Measurements from ENCODE around the gene JDP2. TPM values are rescaled to one million over a fixed set of nuclear protein-coding genes. Genes with fewer than 3 reads are reported as not detected.
A peak's percentile ranks its signal among the peaks of the same experiment; 100 is the strongest.

Gene JDP2
- total RNA-seq, 2 donors from 2014 or later = 81.8 to 100 TPM

DNA sequence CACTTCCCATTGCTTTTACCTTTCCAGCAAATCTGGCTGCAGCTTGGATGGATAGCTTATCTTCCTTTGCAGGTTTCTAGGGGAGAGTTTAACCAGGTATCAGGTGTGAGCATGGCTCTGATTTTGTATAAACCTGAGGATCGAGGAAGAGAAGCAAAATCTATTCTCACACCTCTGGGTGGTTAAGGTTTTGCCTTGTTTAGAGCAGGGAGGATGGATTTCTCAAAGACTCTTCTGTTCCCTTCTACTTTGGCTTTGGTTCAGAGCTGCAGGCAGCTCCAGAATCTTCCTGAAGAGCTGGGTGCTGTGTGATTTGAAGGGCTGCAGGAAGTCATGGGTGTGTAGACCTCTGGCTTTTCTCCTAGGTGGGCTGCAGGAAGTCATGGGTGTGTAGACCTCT lies 1.7 kb downstream of the JDP2 start:
- H3K4me1 ChIP-seq (ENCODE audit: control insufficient read depth in 1 of 2, low read depth in 2 of 2) = peaks cover 23 to 40% of the 10 kb centered on the region in 2 donors
- H3K27ac ChIP-seq = peak overlapping the region; percentile 55 to 61

DNA sequence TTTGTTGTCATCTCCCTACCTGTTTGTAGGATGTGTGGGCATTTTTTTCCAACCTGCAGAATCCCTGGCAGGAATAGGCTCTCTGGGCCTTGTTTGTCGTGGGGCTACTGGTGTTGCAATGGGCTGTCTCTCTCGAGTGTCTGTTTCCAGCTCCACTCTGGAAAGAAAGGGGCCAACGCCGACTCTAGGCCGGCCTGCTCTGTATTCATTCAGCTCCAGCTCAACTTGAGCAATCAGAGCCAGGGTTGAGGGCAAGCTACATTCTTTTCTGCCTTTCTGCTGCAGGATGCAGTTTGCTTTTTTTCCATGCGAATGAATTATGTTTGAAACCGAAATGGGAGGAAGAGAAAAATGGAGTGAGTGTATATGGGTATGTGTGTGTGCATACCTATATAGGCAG lies 2.3 kb downstream of the JDP2 start:
- no peaks in the 10 kb centered on the region for H3K27me3 ChIP-seq (replicated peaks; ENCODE audit: insufficient read depth)
- peaks cover 13% of the 10 kb centered on the region for H3K36me3 ChIP-seq
- DNase-seq (ENCODE audit: low spot score) (no peak), ATAC-seq (ENCODE audit: insufficient number of reproducible peaks, low FRiP score, low read depth) (no peak)
- no peaks in the 10 kb centered on the region for H3K9me3 ChIP-seq
- H3K4me1 ChIP-seq (ENCODE audit: control insufficient read depth in 1 of 2, low read depth in 2 of 2) = peaks cover 23 to 40% of the 10 kb centered on the region in 2 donors
- peak overlapping the region; percentile 95 for H3K4me3 ChIP-seq
- TF ChIP-seq, protein P1, sequence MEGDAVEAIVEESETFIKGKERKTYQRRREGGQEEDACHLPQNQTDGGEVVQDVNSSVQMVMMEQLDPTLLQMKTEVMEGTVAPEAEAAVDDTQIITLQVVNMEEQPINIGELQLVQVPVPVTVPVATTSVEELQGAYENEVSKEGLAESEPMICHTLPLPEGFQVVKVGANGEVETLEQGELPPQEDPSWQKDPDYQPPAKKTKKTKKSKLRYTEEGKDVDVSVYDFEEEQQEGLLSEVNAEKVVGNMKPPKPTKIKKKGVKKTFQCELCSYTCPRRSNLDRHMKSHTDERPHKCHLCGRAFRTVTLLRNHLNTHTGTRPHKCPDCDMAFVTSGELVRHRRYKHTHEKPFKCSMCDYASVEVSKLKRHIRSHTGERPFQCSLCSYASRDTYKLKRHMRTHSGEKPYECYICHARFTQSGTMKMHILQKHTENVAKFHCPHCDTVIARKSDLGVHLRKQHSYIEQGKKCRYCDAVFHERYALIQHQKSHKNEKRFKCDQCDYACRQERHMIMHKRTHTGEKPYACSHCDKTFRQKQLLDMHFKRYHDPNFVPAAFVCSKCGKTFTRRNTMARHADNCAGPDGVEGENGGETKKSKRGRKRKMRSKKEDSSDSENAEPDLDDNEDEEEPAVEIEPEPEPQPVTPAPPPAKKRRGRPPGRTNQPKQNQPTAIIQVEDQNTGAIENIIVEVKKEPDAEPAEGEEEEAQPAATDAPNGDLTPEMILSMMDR (IDR thresholded peaks at IDR 0.05) = no peak
- peak overlapping the region in 1 of 2 donors; percentile 61 for H3K27ac ChIP-seq

More for the DNA sequence above, 1.7 kb downstream of the JDP2 start:
- H3K27me3 ChIP-seq (replicated peaks; ENCODE audit: insufficient read depth) = no peaks in the 10 kb centered on the region
- DNase-seq (ENCODE audit: low spot score) = no peak
- peak overlapping the region; percentile 95 for H3K4me3 ChIP-seq
- no peaks in the 10 kb centered on the region for H3K9me3 ChIP-seq
- no peak for ATAC-seq (ENCODE audit: insufficient number of reproducible peaks, low FRiP score, low read depth)
- peaks cover 7% of the 10 kb centered on the region for H3K36me3 ChIP-seq
- TF ChIP-seq, protein P1 (IDR thresholded peaks at IDR 0.05) = no peak

DNA sequence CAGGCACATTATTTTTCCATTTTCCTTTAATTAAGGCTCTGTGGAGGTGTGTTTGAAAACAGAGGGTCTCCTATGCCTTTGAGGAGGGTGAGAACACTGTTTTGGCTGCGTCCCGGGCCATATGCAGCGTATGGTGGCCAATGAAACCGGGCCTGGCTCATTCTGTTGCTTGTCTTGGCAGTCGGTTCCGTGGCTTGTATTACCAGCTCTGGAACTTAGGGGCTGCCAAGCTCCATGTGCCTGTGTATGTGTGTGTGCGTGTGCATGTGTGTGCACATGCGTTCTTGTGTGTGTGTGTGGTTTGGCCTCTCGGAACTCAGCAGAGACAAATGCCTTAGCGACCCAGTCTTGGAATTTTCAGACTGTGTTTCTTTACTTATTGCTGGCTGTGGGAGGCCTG lies 2.7 kb downstream of the JDP2 start:
- TF ChIP-seq, protein P1 (IDR thresholded peaks at IDR 0.05) = peak; percentile 9
- Histone ChIP-seq H3K4me1 (ENCODE audit: control insufficient read depth in 1 of 2, low read depth in 2 of 2) (peaks cover 23 to 40% of the 10 kb centered on the region in 2 donors), H3K27me3 (replicated peaks; ENCODE audit: insufficient read depth) (no peaks in the 10 kb centered on the region), H3K9me3 (no peaks in the 10 kb centered on the region), H3K27ac (peak overlapping the region; percentile 30 to 61), H3K4me3 (peak overlapping the region; percentile 95), H3K36me3 (peaks cover 13% of the 10 kb centered on the region)
- DNase-seq (ENCODE audit: low spot score) (no peak), ATAC-seq (ENCODE audit: insufficient number of reproducible peaks, low FRiP score, low read depth) (no peak)

DNA sequence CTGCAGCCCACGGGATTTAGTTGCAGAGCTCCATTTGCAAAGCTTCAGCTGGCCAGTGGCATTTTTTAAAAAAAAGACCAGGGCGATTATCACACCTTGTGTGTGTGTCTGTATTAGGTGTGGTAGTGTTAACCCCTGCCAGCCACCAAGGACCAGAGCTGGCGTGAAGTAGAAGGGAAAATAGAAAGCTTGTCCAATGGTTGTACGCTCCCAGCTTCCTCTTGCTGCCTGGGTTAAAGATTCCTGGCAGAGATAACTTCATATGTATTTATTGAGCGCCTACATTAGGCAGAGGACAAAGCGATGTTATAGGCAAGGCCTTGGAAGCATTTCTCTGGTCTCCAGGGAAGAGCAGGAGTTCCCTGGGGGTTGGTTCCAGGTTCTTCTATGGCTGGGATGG lies 3.2 kb downstream of the JDP2 start:
- TF ChIP-seq, protein P1 (IDR thresholded peaks at IDR 0.05) = no peak
- peaks cover 23 to 40% of the 10 kb centered on the region in 2 donors for H3K4me1 ChIP-seq (ENCODE audit: control insufficient read depth in 1 of 2, low read depth in 2 of 2)
- no peaks in the 10 kb centered on the region for H3K9me3 ChIP-seq
- H3K27ac ChIP-seq = peak overlapping the region in 1 of 2 donors; percentile 30
- H3K4me3 ChIP-seq = peak overlapping the region; percentile 95
- peaks cover 13% of the 10 kb centered on the region for H3K36me3 ChIP-seq
- ATAC-seq (ENCODE audit: insufficient number of reproducible peaks, low FRiP score, low read depth) = no peak
- H3K27me3 ChIP-seq (replicated peaks; ENCODE audit: insufficient read depth) = no peaks in the 10 kb centered on the region
- DNase-seq (ENCODE audit: low spot score) = no peak

DNA sequence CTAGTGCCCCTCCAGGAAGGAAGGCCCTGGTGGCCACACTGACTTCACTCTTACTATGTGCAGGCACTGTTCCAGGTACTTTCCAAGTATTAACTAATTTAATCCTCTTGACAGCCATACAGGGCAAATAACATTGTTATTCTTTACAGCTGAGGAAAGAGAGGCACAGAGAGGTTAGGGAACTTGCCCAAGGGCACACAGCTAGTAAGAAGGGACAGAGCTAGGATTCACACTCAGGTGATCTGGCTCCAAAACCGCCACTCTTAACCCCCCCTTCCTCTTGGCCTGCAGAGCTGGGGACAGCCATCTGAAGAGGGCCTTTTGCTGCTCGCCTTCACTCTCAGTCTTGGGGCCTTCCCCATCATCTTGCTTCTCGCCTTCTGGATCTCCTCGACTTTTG lies 4.0 kb downstream of the JDP2 start:
- H3K4me3 ChIP-seq = no peak overlapping the region

More for the DNA sequence above, 4.0 kb downstream of the JDP2 start:
- Histone ChIP-seq H3K27ac (no peak overlapping the region), H3K36me3 (peaks cover 13% of the 10 kb centered on the region), H3K27me3 (replicated peaks; ENCODE audit: insufficient read depth) (no peaks in the 10 kb centered on the region), H3K9me3 (no peaks in the 10 kb centered on the region), H3K4me1 (ENCODE audit: control insufficient read depth in 1 of 2, low read depth in 2 of 2) (peaks cover 23 to 40% of the 10 kb centered on the region in 2 donors)
- TF ChIP-seq, protein P1 (IDR thresholded peaks at IDR 0.05) = no peak
- ATAC-seq (ENCODE audit: insufficient number of reproducible peaks, low FRiP score, low read depth) = no peak
- DNase-seq (ENCODE audit: low spot score) = no peak

All from thoracic aorta (tissue), 2 donors.